Caco-2 (cell line): Measurements from ENCODE around the gene PLBD2. TPM values are rescaled to one million over a fixed set of nuclear protein-coding genes. Genes with fewer than 3 reads are reported as not detected.

ENCODE experiments used
- BruUV-seq: library from RNA; stranded (reverse); fragments of 400-500 nt; replicated peaks from 2 replicates; lab custom pipeline; 2021; lab: Mats Ljungman, UMichigan
- CTCF ChIA-PET: fragments of 300-600 bp; sonication (Branson Sonifier 250); formaldehyde crosslinking; loops from one replicate; lab custom pipeline; 2022; ENCODE audit warnings: antibody characterized with exemption; lab: Charles Lee
- POLR2A ChIA-PET: fragments of 300-600 bp; sonication (Branson Sonifier 250); formaldehyde crosslinking; loops from one replicate; lab custom pipeline; 2022; ENCODE audit warnings: antibody characterized with exemption; lab: Charles Lee
- DNase-seq, 2 experiments: peaks; one replicate each; pipeline versions ENCODE4 v3.0.0 to v3.0.0-alpha.2; 2020 to 2022
- H3K27me3 ChIP-seq: replicated peaks from 2 replicates; pipeline ENCODE4 v1.6.0; 2011; ENCODE audit warnings: low read length; ENCODE audit not compliant: control insufficient read depth, insufficient read depth
- H3K36me3 ChIP-seq: 2 replicates; pipeline ENCODE4 v1.5.1; 2011; ENCODE audit warnings: low read length; ENCODE audit not compliant: control insufficient read depth, insufficient read depth
- H3K4me1 ChIP-seq: fragments of 250-450 bp; sonication (Bioruptor Pico); 2 replicates; pipeline ENCODE4 v1.5.1; 2020; ENCODE audit warnings: mild to moderate bottlenecking
- H3K4me3 ChIP-seq: 2 replicates; pipeline ENCODE4 v1.5.1; 2011; ENCODE audit warnings: low read depth, mild to moderate bottlenecking, control low read depth, low read length
- H3K9me3 ChIP-seq: fragments of 250-450 bp; sonication (Bioruptor Pico); 2 replicates; pipeline ENCODE4 v1.5.1; 2020; ENCODE audit warnings: mild to moderate bottlenecking, moderate library complexity
- H3K27ac Mint-ChIP-seq: one replicate; pipeline ENCODE4 v1.8.0; 2022; ENCODE audit warnings: mixed read lengths; ENCODE audit not compliant: unreplicated experiment
- H3K27me3 Mint-ChIP-seq: one replicate; pipeline ENCODE4 v1.8.0; 2022; ENCODE audit warnings: mixed read lengths; ENCODE audit not compliant: insufficient read depth, unreplicated experiment
- H3K36me3 Mint-ChIP-seq: one replicate; pipeline ENCODE4 v1.8.0; 2022; ENCODE audit warnings: mild to moderate bottlenecking, mixed read lengths; ENCODE audit not compliant: insufficient read depth, unreplicated experiment
- H3K4me1 Mint-ChIP-seq: one replicate; pipeline ENCODE4 v1.8.0; 2022; ENCODE audit warnings: low read depth, mixed read lengths; ENCODE audit not compliant: unreplicated experiment
- H3K4me3 Mint-ChIP-seq: one replicate; pipeline ENCODE4 v1.8.0; 2022; ENCODE audit warnings: mild to moderate bottlenecking, moderate library complexity, mixed read lengths; ENCODE audit not compliant: unreplicated experiment
- H3K9me3 Mint-ChIP-seq: one replicate; pipeline ENCODE4 v1.8.0; 2022; ENCODE audit warnings: mixed read lengths; ENCODE audit not compliant: unreplicated experiment
- CTCF ChIP-seq, 2 experiments: fragments of 200-600 bp in 1 of 2; IDR thresholded peaks; 1 replicate in 1 of 2; 2 replicates in 1 of 2; pipeline versions ENCODE4 v1.5.1 to v1.8.0; 2011 to 2022; ENCODE audit warnings: antibody characterized with exemption in 1 of 2, control low read depth in 1 of 2, inconsistent platforms in 1 of 2, low read depth in 1 of 2, low read length in 1 of 2, mild to moderate bottlenecking in 1 of 2, moderate library complexity in 1 of 2; ENCODE audit not compliant: insufficient read depth in 1 of 2, severe bottlenecking in 1 of 2, unreplicated experiment in 1 of 2
- intact Hi-C: fragments of 100-400 bp; cut with micrococcal nuclease; formaldehyde crosslinking; loops from one replicate; pipeline ENCODE4 v1.10.0; 2022; ENCODE audit not compliant: unreplicated experiment
- total RNA-seq: library from RNA; stranded (reverse); gene quantifications from 2 replicates; pipeline ENCODE4 v1.2.3, GENCODE V29; 2022

PLBD2 gene
- total RNA-seq, 1 experiment from 2014 or later = 43.1 TPM

GRCh38 chr12:113437729-113438100, 79.3 kb downstream of the PLBD2 start:
- intact Hi-C loops = no loop called here
- H3K36me3 ChIP-seq = no peaks in the 10 kb centered on the region
- ChIA-PET POLR2A (no interaction called here), CTCF (no interaction called here)
- Mint-ChIP-seq H3K36me3 (no peaks in the 10 kb centered on the region), H3K9me3 (no peaks in the 10 kb centered on the region), H3K27me3 (no peaks in the 10 kb centered on the region), H3K27ac (no peak overlapping the region), H3K4me3 (no peak overlapping the region), H3K4me1 (peaks cover 6% of the 10 kb centered on the region)
- TF ChIP-seq CTCF (IDR thresholded peaks at IDR 0.05; ENCODE audit: insufficient read depth in 1 of 2, low read depth in 1 of 2, low read length in 1 of 2, severe bottlenecking in 1 of 2, unreplicated experiment in 1 of 2) = no peak
- no peaks in the 10 kb centered on the region; the same call in 1 of the 2 replicates for H3K27me3 ChIP-seq
- H3K4me1 ChIP-seq = no peaks in the 10 kb centered on the region
- no TSS peak for BruUV-seq
- H3K4me3 ChIP-seq = no peak overlapping the region
- H3K9me3 ChIP-seq = no peaks in the 10 kb centered on the region
- no peak for DNase-seq

GRCh38 chr12:113438523-113439300, 80.3 kb downstream of the PLBD2 start:
- no peaks in the 10 kb centered on the region for H3K36me3 Mint-ChIP-seq
- H3K9me3 Mint-ChIP-seq = no peaks in the 10 kb centered on the region
- Histone ChIP-seq H3K4me3 (no peak overlapping the region), H3K4me1 (no peaks in the 10 kb centered on the region), H3K36me3 (no peaks in the 10 kb centered on the region), H3K27me3 (no peaks in the 10 kb centered on the region; the same call in 1 of the 2 replicates), H3K9me3 (no peaks in the 10 kb centered on the region)
- POLR2A ChIA-PET = no interaction called here
- CTCF ChIA-PET = no interaction called here
- no peak overlapping the region for H3K27ac Mint-ChIP-seq
- intact Hi-C loops = loop anchor here (1.0 kb wide), 1 partner anchor 474 kb away; no protein-coding TSS in a partner anchor
- no peaks in the 10 kb centered on the region for H3K27me3 Mint-ChIP-seq
- H3K4me3 Mint-ChIP-seq = no peak overlapping the region
- peaks cover 6% of the 10 kb centered on the region for H3K4me1 Mint-ChIP-seq
- no TSS peak for BruUV-seq
- TF ChIP-seq CTCF (IDR thresholded peaks at IDR 0.05; ENCODE audit: insufficient read depth in 1 of 2, low read depth in 1 of 2, low read length in 1 of 2, severe bottlenecking in 1 of 2, unreplicated experiment in 1 of 2) = no peak
- DNase-seq = no peak

GRCh38 chr12:113439301-113439597, 80.9 kb downstream of the PLBD2 start:
- no peaks in the 10 kb centered on the region for H3K4me1 ChIP-seq
- no peaks in the 10 kb centered on the region for H3K36me3 Mint-ChIP-seq
- no peaks in the 10 kb centered on the region for H3K27me3 Mint-ChIP-seq
- no peak overlapping the region for H3K4me3 ChIP-seq
- CTCF ChIA-PET = no interaction called here
- no peak overlapping the region for H3K4me3 Mint-ChIP-seq
- BruUV-seq = no TSS peak
- no peak for DNase-seq
- no peaks in the 10 kb centered on the region for H3K9me3 ChIP-seq
- H3K36me3 ChIP-seq = no peaks in the 10 kb centered on the region
- no peaks in the 10 kb centered on the region; the same call in 1 of the 2 replicates for H3K27me3 ChIP-seq
- TF ChIP-seq CTCF (IDR thresholded peaks at IDR 0.05; ENCODE audit: insufficient read depth in 1 of 2, low read depth in 1 of 2, low read length in 1 of 2, severe bottlenecking in 1 of 2, unreplicated experiment in 1 of 2) = no peak
- H3K4me1 Mint-ChIP-seq = peaks cover 6% of the 10 kb centered on the region
- H3K27ac Mint-ChIP-seq = no peak overlapping the region
- no peaks in the 10 kb centered on the region for H3K9me3 Mint-ChIP-seq
- POLR2A ChIA-PET = no interaction called here
- intact Hi-C loops = loop anchor here (1.0 kb wide), 1 partner anchor 473 kb away; no protein-coding TSS in a partner anchor
